Bronchial epithelial cell (primary cell): ENCODE results near the gene DKKL1. TPM values are rescaled to one million over a fixed set of nuclear protein-coding genes. Genes with fewer than 3 reads are reported as not detected.

Experiments
- DNase-seq: peaks from one replicate; pipeline ENCODE4 v3.0.0-alpha.2; 2010; ENCODE audit warnings: low read depth
- FAIRE-seq: peaks from 2 replicates; lab custom pipeline; 2011; peaks lifted over from hg19 to GRCh38; lab: Jason Lieb, UNC
- H3K27me3 ChIP-seq: 2 replicates; pipeline ENCODE4 v1.5.1; 2011; ENCODE audit warnings: low read length; ENCODE audit not compliant: control insufficient read depth, insufficient read depth
- H3K36me3 ChIP-seq: 2 replicates; pipeline ENCODE4 v1.5.1; 2011; ENCODE audit warnings: low read length; ENCODE audit not compliant: control insufficient read depth, insufficient read depth
- H3K4me3 ChIP-seq: 2 replicates; pipeline ENCODE4 v1.5.1; 2011; ENCODE audit warnings: mild to moderate bottlenecking, low read depth, low read length, control low read depth
- total RNA-seq: library from RNA; depleted of rRNA; stranded (reverse); fragments of >200 nt; gene quantifications from 2 replicates; pipeline ENCODE4 v1.2.1, GENCODE V29; 2014
- TF ChIP-seq, protein P1 (sequence below): IDR thresholded peaks from 2 replicates; pipeline ENCODE4 v1.5.1; 2011; ENCODE audit warnings: mild to moderate bottlenecking, moderate library complexity, low read length, control low read depth, inconsistent platforms; ENCODE audit not compliant: insufficient read depth, severe bottlenecking

DKKL1 gene
- total RNA-seq, 1 donor from 2014 or later = not detected

DNA sequence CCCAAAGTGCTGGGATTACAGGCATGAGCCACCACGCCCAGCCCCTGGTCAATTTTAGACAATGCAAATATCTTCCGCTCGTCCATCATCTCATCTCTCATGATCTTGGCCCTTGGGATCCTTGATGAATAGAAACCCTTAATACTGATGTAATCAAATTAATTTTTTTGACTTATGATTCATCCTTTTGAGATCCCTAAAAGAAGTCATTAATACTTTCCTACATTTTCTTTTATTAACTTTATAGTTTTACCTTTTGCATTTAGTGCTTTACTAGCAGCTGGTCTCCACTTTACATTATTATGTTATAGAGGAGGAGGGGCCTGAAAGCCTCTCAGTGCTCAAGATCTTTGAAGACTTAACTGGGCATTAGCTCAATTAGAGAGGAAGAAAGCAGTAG is 16.7 kb downstream of the DKKL1 start:
- DNase-seq (no peak), FAIRE-seq (no peak)
- Histone ChIP-seq H3K36me3 (no peaks in the 10 kb centered on the region), H3K27me3 (no peaks in the 10 kb centered on the region), H3K4me3 (no peak overlapping the region)
- TF ChIP-seq, protein P1, sequence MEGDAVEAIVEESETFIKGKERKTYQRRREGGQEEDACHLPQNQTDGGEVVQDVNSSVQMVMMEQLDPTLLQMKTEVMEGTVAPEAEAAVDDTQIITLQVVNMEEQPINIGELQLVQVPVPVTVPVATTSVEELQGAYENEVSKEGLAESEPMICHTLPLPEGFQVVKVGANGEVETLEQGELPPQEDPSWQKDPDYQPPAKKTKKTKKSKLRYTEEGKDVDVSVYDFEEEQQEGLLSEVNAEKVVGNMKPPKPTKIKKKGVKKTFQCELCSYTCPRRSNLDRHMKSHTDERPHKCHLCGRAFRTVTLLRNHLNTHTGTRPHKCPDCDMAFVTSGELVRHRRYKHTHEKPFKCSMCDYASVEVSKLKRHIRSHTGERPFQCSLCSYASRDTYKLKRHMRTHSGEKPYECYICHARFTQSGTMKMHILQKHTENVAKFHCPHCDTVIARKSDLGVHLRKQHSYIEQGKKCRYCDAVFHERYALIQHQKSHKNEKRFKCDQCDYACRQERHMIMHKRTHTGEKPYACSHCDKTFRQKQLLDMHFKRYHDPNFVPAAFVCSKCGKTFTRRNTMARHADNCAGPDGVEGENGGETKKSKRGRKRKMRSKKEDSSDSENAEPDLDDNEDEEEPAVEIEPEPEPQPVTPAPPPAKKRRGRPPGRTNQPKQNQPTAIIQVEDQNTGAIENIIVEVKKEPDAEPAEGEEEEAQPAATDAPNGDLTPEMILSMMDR = no peak

DNA sequence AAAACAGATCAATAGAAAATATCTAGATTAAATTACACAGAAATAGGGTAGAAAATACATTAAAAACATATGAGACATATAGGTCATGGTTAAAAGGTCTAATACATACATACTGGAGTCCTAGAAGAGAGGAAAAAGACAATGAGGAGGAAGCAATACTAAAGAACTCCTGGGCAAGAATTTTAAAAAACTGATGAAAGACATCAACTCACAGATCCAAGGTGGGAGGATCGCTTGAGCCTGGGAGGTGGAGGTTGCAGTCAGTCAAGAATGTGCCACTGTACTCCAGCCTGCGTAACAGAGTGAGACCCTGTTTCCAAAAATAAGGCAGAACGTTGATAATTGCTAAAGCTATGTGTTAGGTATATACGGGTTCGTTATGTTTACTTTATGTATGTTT is 19.0 kb downstream of the DKKL1 start:
- no peaks in the 10 kb centered on the region for H3K27me3 ChIP-seq
- DNase-seq = no peak
- no peaks in the 10 kb centered on the region for H3K36me3 ChIP-seq
- FAIRE-seq = no peak
- TF ChIP-seq, protein P1 = no peak
- no peak overlapping the region for H3K4me3 ChIP-seq

DNA sequence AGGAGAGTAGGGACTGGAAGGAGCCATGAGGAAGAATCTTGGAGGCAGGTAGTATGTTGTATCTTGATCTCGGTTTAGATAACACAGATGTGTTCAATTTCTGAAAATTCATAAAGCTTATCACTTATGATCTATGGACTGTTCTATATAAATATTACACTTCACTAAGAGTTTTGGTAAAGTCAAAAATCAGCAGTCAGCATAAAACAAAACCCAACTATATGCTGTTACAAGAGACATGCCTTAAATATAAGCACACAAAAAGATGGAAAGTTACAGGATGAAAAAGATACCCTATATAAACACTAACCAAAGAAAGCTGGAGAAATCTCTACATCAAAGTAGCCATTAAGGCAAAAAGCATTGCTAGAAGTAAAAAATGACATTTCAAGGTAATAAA is 19.9 kb downstream of the DKKL1 start:
- Histone ChIP-seq H3K27me3 (no peaks in the 10 kb centered on the region), H3K4me3 (no peak overlapping the region), H3K36me3 (no peaks in the 10 kb centered on the region)
- FAIRE-seq (no peak), DNase-seq (no peak)
- TF ChIP-seq, protein P1 = no peak

DNA sequence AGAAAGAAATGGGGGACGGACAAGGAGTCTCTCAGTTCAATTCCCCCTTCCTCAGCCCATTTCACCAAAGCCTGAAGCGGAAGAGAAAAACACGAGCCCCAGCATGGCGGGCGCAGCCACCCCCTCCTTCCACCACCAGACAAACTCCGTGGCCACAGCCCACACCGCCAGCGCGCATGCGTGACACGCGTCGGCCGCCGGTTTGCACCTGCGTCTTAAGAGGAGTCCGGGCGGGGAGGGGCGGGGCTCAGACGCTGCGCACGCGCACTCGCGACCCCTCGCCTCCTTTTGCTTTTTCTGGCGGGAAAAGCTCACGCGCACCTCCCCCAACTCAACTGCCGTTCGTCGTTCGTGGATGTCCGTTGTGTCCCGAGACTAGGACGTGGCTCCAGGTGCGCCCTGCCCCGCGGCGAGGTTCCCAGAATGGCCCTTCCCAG is 24.3 kb downstream of the DKKL1 start, which contains the start of gene KASH5:
Gene KASH5 (plus strand): TSS at position 314 of the 437 bp plus-strand sequence. CDS start 2,635 bp downstream, outside the sequence.
- Histone ChIP-seq H3K4me3 (peak within 1 kb of the TSS; percentile 6), H3K36me3 (no peaks in the 10 kb centered on the region), H3K27me3 (no peaks in the 10 kb centered on the region)
- DNase-seq (peak; percentile 31), FAIRE-seq (no peak)
- TF ChIP-seq, protein P1 = no peak

DNA sequence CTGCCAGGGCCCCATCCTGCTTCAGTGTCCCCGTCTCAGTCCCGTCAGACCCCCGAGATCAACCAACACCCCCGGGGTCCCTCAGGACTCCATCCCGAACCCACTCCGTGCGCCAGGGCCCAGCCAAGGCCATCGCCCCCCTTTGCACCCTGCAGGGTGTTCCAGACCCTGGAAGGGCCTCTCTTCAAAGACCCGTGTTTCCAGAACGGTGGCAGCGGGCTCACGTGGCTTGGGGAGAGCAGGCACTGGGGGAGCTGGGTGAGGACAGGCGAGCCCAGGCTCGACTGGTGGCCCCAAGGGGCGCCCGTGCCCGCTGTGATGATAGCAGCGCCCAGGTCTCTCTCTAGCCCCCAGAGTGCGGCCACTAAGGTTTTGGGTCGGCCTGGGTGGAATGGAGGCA is 25.7 kb downstream of the DKKL1 start:
- Histone ChIP-seq H3K27me3 (no peaks in the 10 kb centered on the region), H3K36me3 (no peaks in the 10 kb centered on the region), H3K4me3 (no peak overlapping the region)
- DNase-seq = no peak
- FAIRE-seq = no peak
- TF ChIP-seq, protein P1 = no peak

DNA sequence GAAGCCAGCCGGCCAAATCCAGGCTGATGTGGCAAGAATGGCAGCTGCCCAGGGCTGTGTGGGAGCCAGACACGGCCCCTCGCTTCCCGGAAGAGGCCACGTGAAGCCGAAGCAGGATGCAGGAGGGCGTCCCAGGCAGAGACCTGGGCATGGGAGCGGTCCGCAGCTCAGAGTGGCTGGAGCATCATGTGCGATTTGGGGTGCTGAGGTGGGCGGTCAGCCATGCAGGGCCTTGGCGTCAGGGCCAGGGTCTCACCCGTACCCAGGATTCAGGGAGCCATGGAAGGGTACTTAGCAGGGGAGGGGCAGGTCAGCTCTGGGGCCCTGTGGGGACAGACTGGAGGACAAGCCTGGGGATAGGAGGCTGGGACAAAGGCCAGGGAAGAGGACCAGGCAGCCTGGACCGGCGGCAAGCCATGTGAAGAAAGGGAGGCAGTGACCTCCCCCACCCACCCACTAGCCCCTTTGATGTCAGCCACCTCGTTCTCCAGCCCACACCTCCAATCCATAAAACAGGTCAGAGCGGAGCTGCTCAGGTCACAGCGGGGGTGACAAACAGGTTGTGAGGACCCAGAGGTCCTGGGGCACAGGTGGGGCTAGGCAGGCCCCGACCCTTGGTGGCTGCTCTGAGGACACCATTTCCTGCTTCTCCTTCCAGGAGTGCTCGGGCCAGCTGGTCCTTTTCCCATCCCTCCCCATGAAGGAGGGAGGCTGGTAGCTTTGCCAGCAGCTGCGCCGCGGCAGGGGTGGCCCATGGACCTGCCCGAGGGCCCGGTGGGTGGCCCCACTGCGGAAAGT is 26.7 kb downstream of the DKKL1 start:
- FAIRE-seq = no peak

More for the DNA sequence above, 26.7 kb downstream of the DKKL1 start:
- H3K27me3 ChIP-seq = no peaks in the 10 kb centered on the region
- H3K4me3 ChIP-seq = no peak overlapping the region
- DNase-seq = no peak
- TF ChIP-seq, protein P1 = no peak
- no peaks in the 10 kb centered on the region for H3K36me3 ChIP-seq
